Activated CD4-positive, alpha-beta T cell treated with anti-CD3 and anti-CD28 coated beads for 4 hours (primary cell): ENCODE measurements around the gene HMX2.
"Not testable (repeated sequence)": the region's sequence is repeated elsewhere in the genome, so short reads cannot be mapped to it uniquely, and the experiment has no call there.

Experiments
- DNase-seq, 2 donors: peaks; one replicate each; pipeline ENCODE4 v3.0.0-alpha.2; 2020

Gene HMX2

DNA sequence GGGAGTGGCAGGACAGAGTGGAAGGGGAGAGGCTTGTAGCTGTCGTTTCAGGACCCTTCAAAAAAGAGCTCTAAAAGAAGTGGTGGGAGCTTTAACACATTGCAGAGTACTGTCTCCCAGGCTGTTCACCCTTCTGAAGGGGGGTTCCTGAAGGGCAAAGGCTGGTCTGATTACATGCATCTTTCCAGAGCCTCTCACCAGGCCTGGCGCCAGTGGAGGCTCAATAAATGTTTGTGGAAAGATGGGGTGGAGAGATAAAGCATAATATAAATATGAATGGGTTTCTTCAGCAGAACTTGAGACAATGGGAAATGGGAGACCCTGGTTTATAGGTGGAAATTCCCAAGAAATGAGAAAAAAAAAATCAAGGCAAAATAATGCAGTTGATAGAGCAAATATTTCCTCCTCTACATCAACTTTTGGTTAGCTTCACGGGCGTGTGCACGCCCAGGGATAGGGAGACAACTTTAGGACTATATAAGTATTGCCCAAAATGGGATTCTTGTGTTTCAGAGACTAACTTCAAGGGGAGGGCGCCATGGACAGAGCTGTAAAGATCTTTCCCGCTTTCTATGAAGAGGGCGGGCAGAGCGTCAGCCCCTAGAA lies 5.7 kb downstream of the HMX2 start:
- DNase-seq: no peak

DNA sequence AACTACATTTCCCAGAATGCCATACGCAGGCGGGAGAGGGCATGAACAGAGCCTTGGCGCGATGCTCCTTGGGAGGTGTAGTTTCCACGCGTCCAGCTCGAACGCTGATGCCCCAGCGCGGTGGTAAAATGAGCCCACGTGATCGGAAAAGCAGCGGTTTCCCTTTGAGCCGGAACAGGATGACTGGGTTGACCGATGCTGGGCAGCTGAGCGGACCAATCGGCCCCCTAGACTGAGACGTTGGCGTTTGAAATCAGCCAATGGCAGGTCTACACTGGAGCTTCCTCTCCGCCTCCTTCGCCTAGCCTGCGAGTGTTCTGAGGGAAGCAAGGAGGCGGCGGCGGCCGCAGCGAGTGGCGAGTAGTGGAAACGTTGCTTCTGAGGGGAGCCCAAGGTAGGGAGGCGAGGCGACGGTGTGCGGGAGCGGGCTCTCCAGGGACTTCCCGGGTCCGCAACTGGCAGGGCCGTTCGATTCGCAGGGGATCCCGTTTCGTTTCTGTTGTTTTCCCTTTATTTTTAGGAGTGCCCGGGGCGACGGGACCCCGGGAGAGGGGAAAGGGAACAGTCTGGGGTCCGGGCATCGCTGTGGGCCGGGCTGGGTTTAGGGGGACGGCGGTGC lies 6.3 kb downstream of the HMX2 start, which contains the start of gene BUB3:
Gene BUB3, plus strand, starts transcription at position 311 of the 619 bp plus-strand sequence. CDS start 516 bp downstream, outside the sequence.
- DNase-seq: peak; percentile 94

DNA sequence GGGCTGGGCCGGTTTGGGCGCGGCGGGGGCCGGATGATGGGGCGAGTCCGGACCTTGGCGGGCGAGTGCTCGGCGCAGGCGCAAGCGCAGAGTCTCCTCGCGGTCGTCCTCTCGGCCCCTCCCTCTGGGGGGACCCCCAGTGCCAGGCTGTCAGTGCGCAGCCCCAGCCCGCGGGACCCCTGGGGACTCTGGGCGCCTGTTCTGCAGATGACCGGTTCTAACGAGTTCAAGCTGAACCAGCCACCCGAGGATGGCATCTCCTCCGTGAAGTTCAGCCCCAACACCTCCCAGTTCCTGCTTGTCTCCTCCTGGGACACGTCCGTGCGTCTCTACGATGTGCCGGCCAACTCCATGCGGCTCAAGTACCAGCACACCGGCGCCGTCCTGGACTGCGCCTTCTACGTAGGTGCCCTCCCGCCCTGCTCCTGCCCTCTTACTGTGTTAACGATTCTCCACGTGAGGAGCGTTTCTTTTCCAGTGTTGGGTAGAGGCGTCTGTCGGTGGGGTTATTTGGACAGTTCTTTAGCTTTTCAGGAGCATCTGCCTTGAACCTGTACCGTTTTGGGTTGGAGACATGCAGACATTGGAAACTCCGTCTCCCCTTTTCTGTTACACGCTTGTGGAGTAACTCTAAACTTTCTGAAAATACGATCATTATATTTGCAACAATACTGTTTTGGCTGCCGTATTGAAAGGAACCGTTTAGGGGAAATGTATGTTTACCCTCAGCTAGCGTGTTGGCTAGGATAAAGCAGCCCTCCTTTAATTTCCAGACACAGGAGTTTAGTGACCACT lies 7.0 kb downstream of the HMX2 start:
- DNase-seq: peak in 1 of 2 donors; percentile 42

DNA sequence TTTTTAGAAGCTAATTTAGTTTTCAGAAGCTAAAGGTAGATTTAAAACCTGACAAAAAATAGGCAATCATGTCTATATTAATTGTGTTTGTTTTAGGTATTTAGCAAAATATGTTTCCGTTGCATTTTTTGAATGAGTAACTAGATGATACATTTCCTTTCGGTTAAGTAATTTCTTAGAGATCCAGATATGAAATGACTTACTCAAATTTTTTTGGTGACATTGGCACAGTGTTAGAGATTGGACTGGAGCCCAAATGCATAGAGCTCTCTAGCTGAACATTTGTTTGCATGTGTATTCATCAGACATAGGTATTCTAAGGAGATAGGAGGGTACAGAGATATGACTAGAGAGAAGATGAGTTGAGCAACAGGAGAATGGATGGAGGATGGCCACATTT lies 8.1 kb downstream of the HMX2 start:
- no peak for DNase-seq

DNA sequence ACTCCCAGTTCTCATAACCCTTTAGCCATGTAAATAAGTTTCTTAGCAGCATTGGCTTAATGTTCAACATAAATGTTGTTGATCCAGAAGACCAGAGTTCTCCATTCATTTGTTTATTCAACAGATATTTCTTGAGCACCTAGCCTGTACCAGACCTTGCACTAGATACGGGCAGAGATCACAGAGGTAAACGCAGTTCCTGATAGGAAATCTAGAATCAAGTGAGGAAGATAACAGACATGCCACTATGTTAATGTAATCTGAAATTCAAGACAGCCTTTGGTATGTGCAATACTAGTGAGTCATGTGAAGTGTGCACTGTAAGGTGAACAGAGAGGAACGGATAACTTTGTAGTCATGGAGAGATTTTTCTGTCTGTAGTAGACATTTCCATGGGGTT lies 9.3 kb downstream of the HMX2 start:
- DNase-seq: no peak

DNA sequence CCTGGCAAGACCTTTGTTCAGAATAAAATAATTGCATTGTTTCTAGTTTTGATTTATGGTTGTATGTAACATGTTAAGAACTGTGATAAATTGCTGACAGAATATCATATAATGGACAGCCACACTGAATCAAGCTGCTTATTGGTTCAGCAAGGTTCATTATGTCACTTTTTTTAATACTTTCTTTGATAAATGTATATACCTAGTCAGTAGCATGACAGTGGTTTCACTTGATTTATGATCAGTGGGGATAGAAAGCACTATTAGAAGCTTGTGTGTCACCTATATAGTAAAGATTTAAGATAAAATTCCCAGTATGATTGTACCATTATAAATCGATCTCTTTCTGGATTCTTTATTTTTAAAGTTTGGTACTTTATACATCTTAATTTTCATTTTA lies 10.7 kb downstream of the HMX2 start:
- no peak for DNase-seq

DNA sequence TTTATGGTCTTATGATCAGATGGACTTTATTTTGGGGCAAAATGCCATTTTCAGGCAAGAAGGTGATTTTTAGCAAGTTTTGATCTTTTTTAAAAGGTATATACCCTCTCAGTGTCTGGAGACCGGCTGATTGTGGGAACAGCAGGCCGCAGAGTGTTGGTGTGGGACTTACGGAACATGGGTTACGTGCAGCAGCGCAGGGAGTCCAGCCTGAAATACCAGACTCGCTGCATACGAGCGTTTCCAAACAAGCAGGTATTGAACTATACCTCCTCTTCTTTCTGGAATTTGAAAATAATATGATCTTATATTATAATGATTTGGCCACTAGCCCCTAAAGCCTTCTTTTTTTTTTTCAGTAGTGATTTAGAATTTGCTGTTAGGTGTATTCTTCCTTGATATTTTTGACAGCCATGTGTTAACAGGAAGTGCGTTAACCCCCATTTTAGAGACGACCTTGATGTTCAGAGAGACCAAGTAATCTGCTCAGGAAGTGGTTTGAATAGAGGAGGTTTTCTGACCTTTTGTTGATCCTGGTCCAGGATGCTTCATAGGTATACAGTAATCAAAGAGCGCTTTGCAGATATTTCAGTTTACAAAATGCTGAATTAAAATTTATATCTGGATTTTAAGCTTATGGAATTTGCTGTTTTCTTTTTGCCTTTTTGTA lies 12.5 kb downstream of the HMX2 start:
- DNase-seq: no peak

DNA sequence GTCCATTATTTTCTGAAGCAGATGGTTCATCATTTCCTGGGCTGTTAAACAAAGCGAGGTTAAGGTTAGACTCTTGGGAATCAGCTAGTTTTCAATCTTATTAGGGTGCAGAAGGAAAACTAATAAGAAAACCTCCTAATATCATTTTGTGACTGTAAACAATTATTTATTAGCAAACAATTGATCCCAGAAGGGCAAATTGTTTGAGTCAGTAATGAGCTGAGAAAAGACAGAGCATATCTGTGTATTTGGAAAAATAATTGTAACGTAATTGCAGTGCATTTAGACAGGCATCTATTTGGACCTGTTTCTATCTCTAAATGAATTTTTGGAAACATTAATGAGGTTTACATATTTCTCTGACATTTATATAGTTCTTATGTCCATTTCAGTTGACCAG lies 16.4 kb downstream of the HMX2 start:
- no peak for DNase-seq

DNA sequence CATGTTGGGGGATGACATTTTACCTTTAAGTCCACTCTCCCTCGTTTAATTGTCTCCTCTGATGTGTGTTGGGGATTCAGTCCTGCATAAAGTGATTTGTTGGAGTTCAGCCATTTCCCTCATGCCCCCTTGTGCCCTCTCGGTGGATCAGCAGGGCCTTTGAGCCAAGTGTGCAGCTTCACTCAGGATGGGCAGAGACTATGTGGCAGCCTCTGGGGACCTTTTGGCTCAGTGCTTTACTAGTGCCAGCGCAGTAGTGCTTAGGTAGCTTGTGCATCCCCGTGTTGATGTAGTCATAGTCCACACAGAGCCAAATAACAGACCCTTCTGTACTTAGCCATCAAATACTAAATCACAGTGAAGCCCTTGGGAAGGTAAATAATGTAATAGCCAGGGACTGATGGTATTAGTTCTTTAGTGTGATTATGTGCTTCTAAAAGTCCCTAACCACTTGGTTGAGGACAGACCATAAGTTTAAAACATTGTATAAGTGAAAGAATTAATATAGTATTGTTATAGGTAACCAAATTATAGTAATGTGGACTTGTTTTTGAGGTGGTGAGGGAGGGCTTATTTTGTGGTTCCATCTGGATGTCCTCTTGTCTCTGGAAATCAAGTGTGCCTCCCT lies 17.6 kb downstream of the HMX2 start:
- DNase-seq: no peak

DNA sequence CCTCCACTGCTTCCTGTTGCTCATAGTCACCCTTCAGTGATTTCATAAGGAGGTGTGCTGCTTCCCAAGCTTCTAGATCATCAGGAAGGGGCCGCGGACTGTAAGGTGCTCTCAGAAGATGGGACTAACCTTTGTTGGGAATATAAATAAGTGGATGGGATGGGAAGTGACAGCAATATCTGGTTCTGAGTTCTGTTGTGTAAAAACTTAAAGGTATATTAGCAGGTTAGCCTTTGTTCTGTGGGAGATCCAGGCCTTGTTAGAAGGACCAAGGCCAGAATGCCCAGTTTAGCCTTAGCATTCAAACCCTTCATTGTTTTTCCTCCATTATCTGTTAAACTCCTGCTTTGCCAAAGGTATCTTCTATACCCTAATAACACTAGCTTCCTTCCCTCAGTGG lies 18.7 kb downstream of the HMX2 start:
- DNase-seq: no peak

DNA sequence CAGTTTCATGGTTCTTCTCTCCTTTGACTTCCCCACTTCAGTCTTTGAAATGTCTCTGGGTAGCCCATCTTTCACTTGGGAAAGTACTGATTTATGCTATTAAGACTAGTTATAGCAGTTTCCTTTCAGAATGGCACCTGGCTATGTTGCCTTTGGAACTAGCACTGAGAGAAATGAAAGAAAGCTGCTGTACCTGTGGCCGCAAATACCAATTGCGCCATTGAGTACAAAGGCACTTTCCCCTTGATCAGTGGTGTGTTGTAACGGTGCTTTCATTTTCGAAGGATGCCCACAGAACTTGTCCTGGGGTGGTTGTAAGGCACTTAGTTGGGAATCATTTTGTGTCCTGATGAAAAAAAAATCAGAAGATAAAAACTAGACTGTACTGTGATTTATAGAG lies 23.0 kb downstream of the HMX2 start:
- no peak for DNase-seq

DNA sequence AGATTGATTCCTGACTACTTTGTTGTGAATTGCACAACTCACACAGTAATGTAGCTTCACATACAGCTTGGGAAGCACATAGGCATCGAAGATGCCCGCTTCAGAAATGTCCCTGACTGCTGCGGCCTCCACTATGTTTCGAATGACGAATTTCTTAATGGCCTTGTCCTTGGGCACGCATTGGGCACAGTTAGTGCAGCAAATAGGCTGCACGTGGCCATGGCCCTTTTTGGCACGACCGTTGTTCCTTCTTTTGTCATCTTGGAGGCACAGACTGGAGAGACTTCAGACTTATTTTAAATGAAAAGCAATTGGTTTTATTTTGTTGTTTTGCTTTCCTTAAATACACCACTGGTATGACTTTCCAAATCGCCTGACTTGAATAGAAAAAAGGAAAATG lies 23.7 kb downstream of the HMX2 start:
- not testable (repeated sequence) for DNase-seq

DNA sequence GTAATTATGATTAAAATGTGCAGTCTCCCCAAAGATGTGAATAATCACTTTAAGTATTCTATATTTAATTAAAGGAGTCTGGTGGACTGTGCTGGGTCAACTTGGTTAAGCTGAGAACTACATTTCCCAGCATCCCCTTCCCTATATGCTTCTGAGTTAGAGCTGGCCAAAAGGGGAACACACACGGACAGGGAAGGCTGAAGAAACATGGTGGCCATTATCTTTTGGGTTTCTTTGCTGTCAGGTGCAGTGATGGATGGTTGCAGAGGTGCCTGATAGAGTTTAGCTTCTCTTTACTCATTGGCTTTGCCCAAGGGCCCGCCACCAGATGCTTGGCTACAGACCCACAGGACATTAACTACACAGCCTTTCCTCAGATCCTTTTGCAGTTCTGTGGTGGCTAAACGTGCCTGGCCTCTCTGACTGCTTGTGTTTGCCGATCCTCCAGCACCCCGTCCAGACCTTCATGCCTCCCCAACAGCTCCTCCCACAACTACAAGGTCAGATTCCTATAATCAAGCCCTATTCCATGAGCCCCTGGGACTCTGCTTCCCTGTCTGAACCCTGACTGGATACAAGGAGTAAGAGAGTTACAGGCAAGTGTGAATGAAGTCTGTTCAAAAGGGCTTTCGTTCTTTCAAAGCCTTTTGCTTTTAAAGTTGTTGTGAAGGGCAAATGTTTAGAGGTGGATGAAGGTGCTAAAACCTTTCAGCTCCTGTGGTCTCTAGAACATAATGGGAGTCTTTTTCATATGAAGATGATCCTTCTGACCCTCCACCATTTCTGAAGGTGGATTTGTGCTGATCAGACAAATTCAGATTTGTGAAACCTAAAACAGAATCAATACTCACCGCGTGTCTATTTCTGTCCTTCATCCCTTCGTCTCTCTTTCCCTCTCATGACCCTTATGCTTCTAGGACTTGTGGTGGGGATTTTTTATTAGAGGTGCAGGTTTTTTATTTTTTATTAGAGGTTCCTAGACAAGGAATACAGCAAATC lies 27.8 kb downstream of the HMX2 start:
- DNase-seq: no peak

DNA sequence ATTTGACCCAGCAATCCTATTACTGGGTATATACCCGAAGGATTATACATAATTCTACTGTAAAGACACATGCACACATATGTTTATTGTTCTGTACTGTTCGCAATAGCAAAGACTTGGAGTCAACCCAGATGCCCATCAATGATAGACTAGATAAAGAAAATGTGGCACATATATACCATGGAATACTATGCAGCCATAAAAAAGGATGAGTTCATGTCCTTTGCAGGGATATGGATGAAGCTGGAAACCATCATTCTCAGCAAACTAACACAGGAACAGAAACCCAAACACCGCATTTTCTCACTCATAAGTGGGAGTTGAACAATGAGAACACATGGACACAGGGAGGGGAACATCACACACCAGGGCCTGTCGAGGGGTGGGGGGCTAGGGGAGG lies 30.5 kb downstream of the HMX2 start:
- DNase-seq: not testable (repeated sequence)

DNA sequence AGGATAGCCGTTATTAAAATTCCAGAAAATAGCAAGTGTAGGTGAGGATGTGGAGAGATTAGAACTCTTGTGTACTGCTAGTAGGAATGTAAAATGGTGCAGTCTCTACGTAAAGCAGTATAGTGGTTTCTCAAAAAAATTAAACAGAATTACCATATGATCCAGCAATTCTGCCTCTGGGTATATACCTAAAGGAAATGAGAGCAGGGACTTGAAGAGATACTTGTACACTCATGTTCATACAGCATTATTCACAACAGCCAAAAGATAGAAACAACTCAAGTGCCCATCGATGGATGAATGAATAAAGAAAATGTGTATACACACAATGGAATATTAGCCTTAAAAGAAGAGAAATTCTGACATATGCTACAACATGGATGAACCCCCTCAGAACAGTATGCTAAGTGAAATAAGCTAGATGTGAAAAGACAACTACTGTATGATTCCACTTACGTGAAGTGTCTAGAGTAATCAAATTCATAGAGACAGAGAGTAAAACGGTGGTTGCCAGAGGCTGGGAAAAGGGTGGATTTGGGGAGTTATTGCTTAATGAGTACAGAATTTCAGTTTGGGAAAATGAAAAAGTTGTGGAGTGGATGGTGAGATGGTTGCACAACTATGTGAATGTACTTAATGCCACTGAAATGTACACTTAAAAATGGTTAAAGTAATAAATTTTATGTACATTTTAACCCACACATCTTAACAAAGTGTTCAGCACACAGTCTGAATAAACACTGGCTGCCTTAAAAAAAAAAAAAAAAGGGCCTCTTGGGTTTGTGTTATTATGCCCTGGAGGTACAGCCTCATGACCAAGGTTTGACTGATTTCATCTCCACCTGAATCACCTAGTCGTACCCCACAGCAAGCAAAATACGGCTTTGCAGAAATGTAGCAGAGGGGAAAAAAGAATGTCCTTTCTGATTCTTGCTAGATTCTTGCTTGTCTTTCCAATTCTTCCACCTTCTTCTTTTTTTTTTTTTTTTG lies 32.5 kb downstream of the HMX2 start:
- DNase-seq: no peak

DNA sequence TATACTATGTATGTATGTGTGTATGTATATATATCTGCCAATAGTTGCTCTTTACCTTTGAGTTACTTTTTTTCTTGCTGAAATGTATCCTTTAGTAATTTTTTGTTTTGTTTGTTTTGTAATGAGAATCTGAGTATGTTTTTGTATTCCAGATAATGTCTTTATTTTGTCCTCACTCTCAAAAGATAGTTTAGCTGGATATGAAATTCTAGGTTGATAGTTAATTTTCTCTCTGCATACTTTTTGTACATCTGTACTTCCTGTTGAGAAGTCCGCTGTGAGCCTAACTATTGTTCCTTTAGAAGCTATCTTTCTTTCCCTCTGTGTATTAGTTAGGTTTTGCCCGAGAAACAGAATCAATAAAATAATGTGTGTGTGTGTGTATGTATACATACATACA lies 35.8 kb downstream of the HMX2 start:
- DNase-seq: no peak

DNA sequence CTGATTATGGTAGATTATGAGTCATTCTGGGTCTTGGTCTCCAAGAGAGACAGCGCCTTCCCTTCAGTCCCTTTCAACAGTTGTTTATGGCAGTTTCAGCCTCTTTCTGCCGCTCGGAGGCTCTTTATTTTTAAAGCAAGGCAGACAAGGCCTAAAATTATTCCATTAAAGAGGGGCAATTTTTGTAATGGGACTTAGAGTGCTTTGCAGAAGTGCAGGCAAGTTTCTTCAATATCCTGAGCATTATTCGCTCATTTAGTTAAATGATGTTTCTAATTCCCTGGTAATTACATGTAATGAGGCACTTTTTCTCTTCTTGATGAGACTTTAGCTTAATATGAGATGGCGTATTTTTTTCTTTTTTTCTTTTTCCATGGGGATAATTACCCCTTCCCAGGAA lies 39.8 kb downstream of the HMX2 start:
- DNase-seq: no peak

DNA sequence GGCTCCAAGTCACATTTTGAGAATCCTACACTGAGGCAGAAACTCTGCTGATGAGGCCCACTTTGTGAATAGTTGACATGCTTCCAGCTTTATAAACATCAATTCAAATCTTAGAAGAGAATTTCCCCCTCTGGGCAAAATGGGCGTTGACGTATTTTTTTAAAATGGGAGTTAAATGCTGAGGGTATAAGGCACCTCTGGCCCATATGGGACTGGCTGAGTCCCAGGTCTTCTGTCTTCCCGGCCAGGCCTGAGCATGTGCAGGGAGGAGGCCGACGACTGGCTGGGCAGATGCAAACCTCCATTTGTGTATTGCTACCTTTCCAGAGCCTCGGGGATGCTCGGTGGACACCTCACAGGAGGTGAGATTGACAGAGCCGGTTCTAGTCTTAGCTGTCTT lies 44.0 kb downstream of the HMX2 start:
- no peak for DNase-seq

DNA sequence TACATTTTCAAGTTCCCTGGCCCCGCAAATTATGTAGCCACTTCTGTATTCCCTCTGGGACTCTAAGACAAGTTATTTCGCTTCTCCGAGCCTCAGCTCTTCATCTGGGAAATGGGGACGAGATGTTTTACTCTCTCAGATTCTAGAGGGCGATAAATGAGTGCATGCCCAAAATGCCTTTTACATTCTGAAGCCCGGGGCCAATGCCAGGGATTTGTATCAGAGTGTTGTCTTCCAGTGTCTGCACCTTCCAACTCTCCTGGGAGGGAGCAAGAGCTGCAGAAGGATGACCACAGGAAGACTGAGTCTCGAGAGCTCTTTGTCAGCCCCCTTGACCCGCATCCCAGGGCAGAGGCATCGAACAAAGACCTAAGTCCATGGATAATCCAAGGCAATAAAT lies 46.1 kb downstream of the HMX2 start:
- DNase-seq: no peak
